GM20000 (cell line): ENCODE results near the gene PCNP.
"Not testable (repeated sequence)": the region's sequence is repeated elsewhere in the genome, so short reads cannot be mapped to it uniquely, and the experiment has no call there.

Source experiments
- DNase-seq: peaks from one replicate; pipeline ENCODE4 v3.0.0; 2012; ENCODE audit warnings: low spot score
- TF ChIP-seq, protein P1 (sequence below): IDR thresholded peaks from 2 replicates; pipeline ENCODE4 v1.5.1; 2012; ENCODE audit warnings: mild to moderate bottlenecking, control low read depth; ENCODE audit errors: extremely low read depth, missing control alignments

Gene PCNP

DNA sequence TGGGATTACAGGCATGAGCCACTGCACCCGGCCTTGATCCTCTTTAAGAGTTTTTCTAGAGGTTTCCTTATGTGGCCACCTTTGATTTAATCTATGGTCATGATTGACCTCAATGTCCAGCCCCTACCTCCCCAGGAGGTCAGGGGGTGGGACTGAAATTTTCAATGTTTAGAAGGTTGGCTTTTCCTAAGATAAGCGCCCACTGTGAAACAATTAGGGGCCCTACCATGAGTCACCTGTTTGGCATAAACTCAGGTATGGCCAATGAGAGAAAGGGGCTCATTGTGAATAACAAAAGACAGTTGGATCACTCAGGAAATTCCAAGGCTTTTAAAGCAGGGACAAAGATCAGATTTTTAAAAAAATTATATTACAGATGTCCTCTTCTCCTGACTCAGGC is 51.9 kb downstream of the PCNP start:
- TF ChIP-seq, protein P1, sequence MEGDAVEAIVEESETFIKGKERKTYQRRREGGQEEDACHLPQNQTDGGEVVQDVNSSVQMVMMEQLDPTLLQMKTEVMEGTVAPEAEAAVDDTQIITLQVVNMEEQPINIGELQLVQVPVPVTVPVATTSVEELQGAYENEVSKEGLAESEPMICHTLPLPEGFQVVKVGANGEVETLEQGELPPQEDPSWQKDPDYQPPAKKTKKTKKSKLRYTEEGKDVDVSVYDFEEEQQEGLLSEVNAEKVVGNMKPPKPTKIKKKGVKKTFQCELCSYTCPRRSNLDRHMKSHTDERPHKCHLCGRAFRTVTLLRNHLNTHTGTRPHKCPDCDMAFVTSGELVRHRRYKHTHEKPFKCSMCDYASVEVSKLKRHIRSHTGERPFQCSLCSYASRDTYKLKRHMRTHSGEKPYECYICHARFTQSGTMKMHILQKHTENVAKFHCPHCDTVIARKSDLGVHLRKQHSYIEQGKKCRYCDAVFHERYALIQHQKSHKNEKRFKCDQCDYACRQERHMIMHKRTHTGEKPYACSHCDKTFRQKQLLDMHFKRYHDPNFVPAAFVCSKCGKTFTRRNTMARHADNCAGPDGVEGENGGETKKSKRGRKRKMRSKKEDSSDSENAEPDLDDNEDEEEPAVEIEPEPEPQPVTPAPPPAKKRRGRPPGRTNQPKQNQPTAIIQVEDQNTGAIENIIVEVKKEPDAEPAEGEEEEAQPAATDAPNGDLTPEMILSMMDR, result no peak
- no peak for DNase-seq

DNA sequence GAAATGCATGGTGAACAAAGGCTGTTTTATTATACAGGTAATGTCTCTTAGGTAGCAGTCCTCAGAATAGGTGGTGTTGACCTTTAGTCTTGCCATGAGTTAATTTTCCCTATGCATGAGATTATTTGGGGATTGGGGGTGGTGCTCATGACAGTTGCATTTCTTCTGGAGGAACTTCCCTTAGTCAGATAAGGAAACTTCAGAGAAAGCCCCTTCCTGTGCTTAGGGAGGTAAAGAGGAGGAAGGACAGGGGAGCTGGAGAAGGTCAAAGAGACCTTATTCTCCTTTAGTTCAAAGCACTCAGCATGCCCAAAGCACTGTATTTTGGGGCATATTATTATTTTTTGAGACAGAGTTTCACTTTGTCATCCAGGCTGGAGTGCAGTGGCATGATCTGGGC is 55.2 kb downstream of the PCNP start:
- TF ChIP-seq, protein P1, result no peak
- no peak for DNase-seq

DNA sequence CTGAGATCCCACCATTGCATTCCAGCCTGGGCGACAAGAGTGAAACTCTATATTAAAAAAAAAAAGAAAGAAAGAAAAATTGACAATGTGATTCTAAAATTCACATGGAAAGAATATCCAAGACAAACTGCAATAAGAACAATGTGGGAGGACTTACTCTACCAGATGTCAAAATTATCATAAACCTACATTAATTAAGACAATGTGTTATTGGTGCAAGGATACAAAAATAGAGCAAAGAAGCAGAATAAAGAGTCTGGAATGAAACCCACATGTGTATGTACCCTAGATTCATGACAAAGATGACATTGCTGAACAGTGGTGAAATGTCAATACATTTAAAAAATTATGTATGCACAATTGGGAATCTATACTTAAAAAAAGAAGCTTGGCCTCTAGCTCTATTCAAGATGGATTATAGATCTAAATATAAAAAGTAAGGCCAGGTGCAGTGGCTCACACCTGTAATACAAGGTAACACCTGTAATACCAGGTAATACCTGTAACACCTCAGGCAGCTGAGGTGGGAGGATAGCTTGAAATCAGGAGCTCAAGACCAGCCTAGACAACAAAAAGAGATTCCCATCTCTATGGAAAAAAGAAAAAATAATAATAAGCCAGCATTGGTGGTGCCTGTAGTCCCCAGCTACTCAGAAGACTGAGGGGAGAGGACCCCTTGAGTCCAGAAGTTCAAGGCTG is 57.3 kb downstream of the PCNP start:
- TF ChIP-seq, protein P1, result no peak
- no peak for DNase-seq

DNA sequence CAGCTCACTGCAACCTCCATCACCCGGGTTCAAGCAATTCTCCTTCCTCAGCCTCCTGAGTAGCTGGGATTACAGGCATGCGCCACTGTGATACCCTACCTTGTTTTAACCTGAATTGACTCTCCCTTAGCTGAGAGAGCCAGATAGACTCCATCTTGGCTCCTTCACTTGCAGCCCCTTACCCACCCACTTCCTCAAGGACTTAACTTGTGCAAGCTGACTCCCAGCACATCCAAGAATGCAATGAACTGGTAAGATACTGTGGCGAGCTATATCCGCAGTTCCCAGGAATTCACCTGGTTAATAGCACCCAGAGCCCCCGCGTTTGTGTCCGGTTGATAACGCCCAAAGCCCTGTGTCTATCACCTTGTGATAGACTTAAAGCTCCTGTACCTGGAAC is 58.0 kb downstream of the PCNP start:
- not testable (repeated sequence) for DNase-seq

DNA sequence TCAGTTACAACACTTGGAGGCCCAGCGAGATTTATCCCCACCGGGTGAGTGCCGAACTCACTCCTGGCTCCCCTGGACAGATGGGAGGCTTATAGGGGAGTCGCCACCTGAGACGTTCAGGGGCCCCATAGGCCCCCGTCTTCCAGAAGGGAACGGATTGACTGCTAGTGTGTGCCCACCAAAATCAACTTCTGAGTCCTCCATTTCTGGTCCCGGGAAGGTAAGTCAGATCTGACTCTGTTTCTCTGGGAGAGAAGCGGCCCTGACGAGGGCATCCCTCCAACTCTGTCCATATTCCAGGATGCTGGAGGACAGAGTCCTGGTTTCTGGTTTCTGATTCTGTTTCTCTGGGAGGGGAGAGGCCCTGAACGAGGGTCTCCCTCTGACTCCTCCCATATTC is 58.6 kb downstream of the PCNP start:
- TF ChIP-seq, protein P1, result no peak
- DNase-seq, result no peak

DNA sequence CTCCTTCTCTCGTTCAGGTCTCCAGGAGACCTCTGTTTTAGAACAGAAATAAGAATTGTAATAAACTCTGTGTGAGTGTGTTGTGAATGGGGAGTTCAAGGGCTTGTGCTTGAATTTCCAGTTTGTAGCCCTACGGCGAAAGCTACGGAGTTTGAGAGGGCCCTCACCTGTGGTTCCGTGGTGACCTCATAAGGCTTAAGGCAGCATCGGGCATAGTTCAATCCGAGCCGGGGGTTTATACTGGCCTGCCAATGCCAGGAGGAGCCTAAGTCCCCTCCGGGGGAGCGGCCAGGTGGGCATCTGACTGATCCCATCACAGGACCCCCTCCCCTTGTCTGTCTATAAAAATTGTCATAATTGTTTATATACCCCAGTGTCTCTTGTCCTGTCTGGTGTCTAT is 59.2 kb downstream of the PCNP start:
- DNase-seq, result no peak
- TF ChIP-seq, protein P1, result no peak

DNA sequence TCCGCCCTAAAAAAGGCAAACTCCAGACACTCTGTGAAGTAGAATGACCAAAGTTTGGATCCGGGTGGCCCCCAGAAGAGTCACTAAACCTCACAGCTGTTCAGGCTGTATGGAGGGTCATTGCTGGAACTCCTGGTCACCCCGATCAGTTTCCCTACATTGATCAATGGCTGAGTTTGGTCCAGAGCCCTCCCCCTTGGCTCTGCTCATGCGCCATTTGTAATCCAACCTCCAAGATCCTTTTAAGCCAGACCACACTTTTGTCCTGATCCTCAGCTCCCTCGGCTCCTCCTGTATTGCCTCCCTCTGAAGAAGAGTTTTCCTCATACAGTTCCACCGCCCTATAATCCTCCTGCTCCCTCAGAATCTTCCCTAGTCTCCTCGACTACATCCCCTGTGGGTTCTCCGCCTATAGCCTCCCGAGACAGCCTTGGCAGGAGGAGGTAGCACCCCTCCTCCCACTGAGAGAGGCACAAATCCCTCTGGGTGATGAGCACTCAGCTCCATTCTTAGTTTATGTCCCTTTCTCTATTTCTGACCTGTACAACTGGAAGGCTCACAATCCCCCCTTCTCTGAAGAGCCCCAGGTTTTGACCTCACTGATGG is 60.7 kb downstream of the PCNP start:
- TF ChIP-seq, protein P1, result no peak

DNA sequence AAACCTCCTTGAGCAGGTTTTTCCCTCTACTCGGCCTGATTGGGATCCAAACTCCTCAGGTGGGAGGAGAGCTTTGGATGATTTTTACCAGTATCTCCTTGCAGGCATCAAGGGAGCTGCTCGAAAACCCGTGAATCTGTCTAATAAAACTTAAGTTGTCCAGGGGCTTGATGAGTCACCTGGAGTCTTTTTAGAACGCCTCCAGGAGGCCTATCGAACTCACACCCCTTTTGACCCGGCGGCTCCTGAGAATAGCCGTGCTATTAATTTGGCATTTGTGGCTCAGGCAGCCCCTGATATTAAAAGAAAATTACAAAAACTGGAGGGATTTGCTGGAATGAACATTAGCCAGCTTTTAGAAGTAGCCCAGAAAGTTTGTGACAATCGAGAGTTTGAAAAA is 61.4 kb downstream of the PCNP start:
- no peak for DNase-seq
- TF ChIP-seq, protein P1, result no peak

More for the DNA sequence above, 60.7 kb downstream of the PCNP start:
- DNase-seq, result no peak
